ENCODE measurements around the gene PAQR6. TPM values are rescaled to one million over a fixed set of nuclear protein-coding genes. Genes with fewer than 3 reads are reported as not detected.

Gene PAQR6
- total RNA-seq, 4 donors from 2014 or later = 0.88 to 3.4 (median 2.0) TPM

DNA sequence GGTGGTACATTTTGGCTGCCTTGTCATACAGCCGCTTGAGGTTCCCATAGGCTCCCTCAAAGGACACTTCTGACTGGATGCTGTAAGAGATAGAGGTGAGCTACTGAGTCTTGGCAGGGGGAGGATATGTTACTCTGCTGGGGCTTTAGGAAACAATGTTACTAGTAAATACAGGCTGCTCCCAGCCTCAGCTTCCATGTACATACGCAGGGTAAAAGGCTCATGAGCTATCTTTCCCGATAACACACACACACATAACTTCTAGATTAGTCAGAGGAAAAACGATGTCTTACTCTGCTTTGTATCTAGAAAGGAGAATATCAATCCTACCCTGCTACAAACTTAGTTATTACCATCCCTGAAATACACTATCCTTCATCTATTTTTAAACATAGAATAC is 20.5 kb upstream of the PAQR6 start:
- 70 to 89% methylated on average over 3 to 4 of the region's 4 CpGs for WGBS, 2 donors
- no peaks in the 10 kb centered on the region for H3K27me3 ChIP-seq
- H3K36me3 ChIP-seq = peaks cover 47 to 100% (median 82%) of the 10 kb centered on the region in 3 donors
- no peak for DNase-seq
- H3K4me1 ChIP-seq = peaks cover under 1 to 21% (median 1%) of the 10 kb centered on the region in 3 donors
- no peaks in the 10 kb centered on the region for H3K9me3 ChIP-seq
- intact Hi-C loops (cut with DNase I) = no loop called here
- TF ChIP-seq, protein P1, sequence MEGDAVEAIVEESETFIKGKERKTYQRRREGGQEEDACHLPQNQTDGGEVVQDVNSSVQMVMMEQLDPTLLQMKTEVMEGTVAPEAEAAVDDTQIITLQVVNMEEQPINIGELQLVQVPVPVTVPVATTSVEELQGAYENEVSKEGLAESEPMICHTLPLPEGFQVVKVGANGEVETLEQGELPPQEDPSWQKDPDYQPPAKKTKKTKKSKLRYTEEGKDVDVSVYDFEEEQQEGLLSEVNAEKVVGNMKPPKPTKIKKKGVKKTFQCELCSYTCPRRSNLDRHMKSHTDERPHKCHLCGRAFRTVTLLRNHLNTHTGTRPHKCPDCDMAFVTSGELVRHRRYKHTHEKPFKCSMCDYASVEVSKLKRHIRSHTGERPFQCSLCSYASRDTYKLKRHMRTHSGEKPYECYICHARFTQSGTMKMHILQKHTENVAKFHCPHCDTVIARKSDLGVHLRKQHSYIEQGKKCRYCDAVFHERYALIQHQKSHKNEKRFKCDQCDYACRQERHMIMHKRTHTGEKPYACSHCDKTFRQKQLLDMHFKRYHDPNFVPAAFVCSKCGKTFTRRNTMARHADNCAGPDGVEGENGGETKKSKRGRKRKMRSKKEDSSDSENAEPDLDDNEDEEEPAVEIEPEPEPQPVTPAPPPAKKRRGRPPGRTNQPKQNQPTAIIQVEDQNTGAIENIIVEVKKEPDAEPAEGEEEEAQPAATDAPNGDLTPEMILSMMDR (IDR thresholded peaks at IDR 0.05) = no peak
- no peak for TF ChIP-seq POLR2A (IDR thresholded peaks at IDR 0.05)
- H3K4me3 ChIP-seq = no peak overlapping the region
- H3K27ac ChIP-seq = no peak overlapping the region

DNA sequence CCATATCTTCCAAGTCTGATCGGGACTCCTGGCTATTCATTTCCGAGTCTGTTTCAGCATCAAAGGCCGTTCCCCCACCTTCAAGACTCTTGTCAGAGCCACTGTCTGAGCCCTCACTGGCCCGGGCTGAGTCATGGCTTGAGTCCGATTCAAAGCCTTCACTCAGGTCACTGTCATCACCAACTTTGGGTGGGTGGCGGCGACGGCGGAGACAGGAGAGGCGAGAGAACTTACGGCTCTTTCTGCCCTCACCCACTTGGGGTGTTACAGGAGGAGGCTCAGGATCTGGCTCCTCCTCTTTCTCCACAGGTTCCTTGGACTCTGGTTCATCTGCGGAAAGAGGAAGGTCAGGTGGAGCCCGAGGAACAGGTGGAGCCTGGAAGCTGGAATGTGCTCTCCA is 18.2 kb upstream of the PAQR6 start:
- H3K27me3 ChIP-seq = no peaks in the 10 kb centered on the region
- no peak overlapping the region for H3K27ac ChIP-seq
- TF ChIP-seq, protein P1 (IDR thresholded peaks at IDR 0.05) = no peak
- no peak for TF ChIP-seq POLR2A (IDR thresholded peaks at IDR 0.05)
- DNase-seq = no peak
- no peaks in the 10 kb centered on the region for H3K9me3 ChIP-seq
- WGBS, 2 donors = 83 to 85% methylated on average over 10 of the region's 13 CpGs
- intact Hi-C loops (cut with DNase I) = no loop called here
- H3K4me1 ChIP-seq = peaks cover 4 to 34% (median 10%) of the 10 kb centered on the region in 3 donors
- H3K36me3 ChIP-seq = peaks cover 43 to 100% (median 80%) of the 10 kb centered on the region in 3 donors
- H3K4me3 ChIP-seq = no peak overlapping the region

DNA sequence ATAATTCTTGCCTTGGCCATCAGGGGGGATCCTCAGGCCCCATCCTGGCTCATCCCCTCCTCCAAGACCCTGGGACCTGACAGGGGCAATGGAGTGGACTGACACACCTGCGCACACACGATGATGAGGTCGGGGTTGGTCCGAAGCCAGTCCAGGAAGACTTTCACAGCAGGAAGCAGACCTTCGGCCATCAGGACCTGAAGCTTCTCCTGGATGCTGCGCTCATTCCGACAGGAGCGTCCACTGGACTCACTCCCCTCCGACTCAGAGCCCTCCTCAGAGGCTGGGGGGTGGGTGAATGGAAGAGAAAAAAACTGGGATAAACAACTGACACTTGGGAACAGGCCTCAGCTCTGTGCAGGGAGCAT is 15.4 kb upstream of the PAQR6 start:
- intact Hi-C loops (cut with DNase I) = no loop called here
- TF ChIP-seq, protein P1 (IDR thresholded peaks at IDR 0.05) = no peak
- TF ChIP-seq POLR2A (IDR thresholded peaks at IDR 0.05) = no peak
- no peaks in the 10 kb centered on the region for H3K27me3 ChIP-seq
- peak overlapping the region; percentile 50 to 84 (median 66) for H3K27ac ChIP-seq
- DNase-seq = no peak
- WGBS, 2 donors = 80 to 83% methylated on average over 6 to 9 of the region's 9 CpGs
- no peak overlapping the region for H3K4me3 ChIP-seq
- peaks cover 4 to 30% (median 10%) of the 10 kb centered on the region in 3 donors for H3K4me1 ChIP-seq
- H3K36me3 ChIP-seq = peaks cover 69 to 100% (median 88%) of the 10 kb centered on the region in 3 donors
- H3K9me3 ChIP-seq = no peaks in the 10 kb centered on the region

DNA sequence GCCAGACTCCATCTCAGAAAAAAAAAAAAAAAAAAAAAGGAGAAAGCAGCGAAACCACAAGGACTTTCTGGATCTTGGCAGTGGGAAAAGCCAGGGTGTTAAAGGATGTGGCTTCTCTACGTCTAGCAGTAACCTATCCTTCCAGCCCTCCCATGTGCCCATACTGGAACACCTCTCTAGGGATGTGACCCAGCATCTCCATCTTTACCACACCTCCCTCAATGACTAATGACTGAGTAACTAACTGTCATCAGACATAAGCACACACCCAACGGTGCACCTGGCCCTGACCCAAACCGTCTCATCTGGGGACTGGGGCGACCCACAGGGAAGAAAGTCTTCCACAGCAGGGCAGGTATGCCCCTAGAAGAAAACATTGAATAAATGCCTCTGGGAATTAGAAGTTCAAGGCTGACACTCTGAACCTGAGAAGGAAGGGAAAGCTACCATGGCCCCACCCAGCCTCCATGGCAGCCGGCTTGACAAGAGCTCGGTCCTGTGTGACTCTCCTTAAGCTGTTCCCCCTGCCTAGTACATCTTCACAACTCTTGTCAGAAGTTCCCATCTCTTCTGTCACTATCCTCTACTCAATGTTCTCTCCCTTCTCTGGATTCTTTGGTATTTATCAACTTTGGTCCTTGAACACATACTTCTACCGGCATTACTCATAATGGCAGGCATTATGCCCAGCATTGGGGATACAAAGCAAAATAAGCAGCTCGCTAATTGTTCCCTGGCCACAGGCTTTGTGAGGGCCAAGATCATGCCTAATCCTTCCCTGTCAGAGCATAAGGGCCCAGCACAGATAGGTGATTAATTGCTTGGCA is 14.8 kb upstream of the PAQR6 start:
- peaks cover 4 to 30% (median 10%) of the 10 kb centered on the region in 3 donors for H3K4me1 ChIP-seq
- peaks cover 69 to 100% (median 90%) of the 10 kb centered on the region in 3 donors for H3K36me3 ChIP-seq
- WGBS, 2 donors = 26 to 53% methylated on average over 7 to 9 of the region's 9 CpGs
- DNase-seq = no peak
- H3K27ac ChIP-seq = peak overlapping the region; percentile 50 to 84 (median 66)
- intact Hi-C loops (cut with DNase I) = no loop called here
- H3K27me3 ChIP-seq = no peaks in the 10 kb centered on the region
- H3K4me3 ChIP-seq = no peak overlapping the region
- TF ChIP-seq POLR2A (IDR thresholded peaks at IDR 0.05) = no peak
- TF ChIP-seq, protein P1 (IDR thresholded peaks at IDR 0.05) = no peak
- no peaks in the 10 kb centered on the region for H3K9me3 ChIP-seq

DNA sequence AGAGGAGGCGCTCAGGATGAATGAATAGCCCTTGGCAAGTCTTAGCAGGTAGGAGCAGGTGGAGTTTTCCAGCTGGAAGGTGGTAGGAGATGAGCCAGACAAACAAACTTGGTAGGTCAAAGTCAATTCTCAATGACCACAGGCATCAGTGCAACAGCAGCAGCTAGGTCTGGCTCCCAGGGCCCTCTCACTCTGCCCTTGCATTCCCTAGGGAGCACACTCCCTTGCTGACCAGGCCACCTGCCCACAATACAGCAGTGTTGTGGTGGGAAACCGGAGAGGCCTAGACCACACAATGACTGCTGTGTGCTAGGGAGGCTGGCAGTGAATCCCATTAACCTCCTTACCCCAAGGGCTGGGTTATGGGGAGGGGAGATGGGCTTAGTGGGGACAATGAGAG is 13.0 kb upstream of the PAQR6 start:
- Histone ChIP-seq H3K27me3 (no peaks in the 10 kb centered on the region), H3K27ac (no peak overlapping the region), H3K4me1 (peaks cover 4 to 30% (median 10%) of the 10 kb centered on the region in 3 donors), H3K4me3 (no peak overlapping the region), H3K36me3 (peaks cover 53 to 100% (median 83%) of the 10 kb centered on the region in 3 donors), H3K9me3 (no peaks in the 10 kb centered on the region)
- no peak for DNase-seq
- intact Hi-C loops (cut with DNase I) = no loop called here
- TF ChIP-seq, protein P1 (IDR thresholded peaks at IDR 0.05) = no peak
- no peak for TF ChIP-seq POLR2A (IDR thresholded peaks at IDR 0.05)
- 59 to 75% methylated on average over 1 of the region's 2 CpGs for WGBS, 2 donors
